H7 (cell line): Measurements from ENCODE around the gene STIMATE. TPM values are rescaled to one million over a fixed set of nuclear protein-coding genes. Genes with fewer than 3 reads are reported as not detected.
A peak's percentile ranks its signal among the peaks of the same experiment; 100 is the strongest.

ENCODE experiments used
- DNase-seq: peaks from one replicate; pipeline ENCODE4 v3.0.0; 2012
- H3K27me3 ChIP-seq: 2 replicates; pipeline ENCODE4 v1.6.0; 2011; ENCODE audit warnings: mild to moderate bottlenecking, low read length; ENCODE audit not compliant: control insufficient read depth, insufficient read depth
- H3K36me3 ChIP-seq: replicated peaks from 2 replicates; pipeline ENCODE4 v1.5.1; 2011; ENCODE audit warnings: low read length; ENCODE audit not compliant: control insufficient read depth, insufficient read depth
- H3K4me3 ChIP-seq: 2 replicates; pipeline ENCODE4 v1.5.1; 2011; ENCODE audit warnings: low read depth, mild to moderate bottlenecking, control low read depth, low read length, moderate library complexity; ENCODE audit not compliant: insufficient read depth
- total RNA-seq: library from RNA; depleted of rRNA; stranded (reverse); fragments of >200 nt; shearing (Covaris generic); gene quantifications from 2 replicates; pipeline ENCODE4 v1.2.3, GENCODE V29; 2014

STIMATE gene
- total RNA-seq, 1 experiment from 2014 or later = 10.9 TPM

DNA sequence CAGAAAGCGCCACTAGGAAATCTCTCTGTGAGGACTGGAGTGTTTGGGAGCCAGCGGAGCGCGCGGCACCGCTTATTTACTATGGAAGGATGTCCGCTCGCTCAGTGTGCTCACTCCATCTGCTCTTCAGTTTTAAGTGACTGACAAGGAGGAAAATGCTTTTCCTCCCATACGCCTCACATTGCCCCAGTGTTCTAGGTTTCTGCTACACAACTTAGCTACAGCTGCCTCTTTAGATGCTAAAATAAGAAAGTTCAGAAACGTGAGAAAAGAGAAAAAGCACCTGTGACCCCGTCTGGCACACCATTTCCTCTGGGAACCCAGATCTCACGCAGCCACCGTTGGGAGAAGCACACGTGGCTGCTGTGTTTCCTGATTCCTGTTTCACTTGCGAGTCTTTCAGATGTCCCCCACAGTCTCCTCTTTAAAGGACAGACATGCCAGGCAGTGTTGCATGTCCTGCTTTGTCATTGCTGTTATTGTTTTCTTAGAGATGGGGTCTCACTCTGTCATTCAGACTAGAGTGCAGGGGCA, 50.8 kb downstream of the STIMATE start:
- H3K27me3 ChIP-seq = no peaks in the 10 kb centered on the region
- no peak for DNase-seq
- H3K36me3 ChIP-seq = peaks cover 13% of the 10 kb centered on the region
- no peak overlapping the region for H3K4me3 ChIP-seq

DNA sequence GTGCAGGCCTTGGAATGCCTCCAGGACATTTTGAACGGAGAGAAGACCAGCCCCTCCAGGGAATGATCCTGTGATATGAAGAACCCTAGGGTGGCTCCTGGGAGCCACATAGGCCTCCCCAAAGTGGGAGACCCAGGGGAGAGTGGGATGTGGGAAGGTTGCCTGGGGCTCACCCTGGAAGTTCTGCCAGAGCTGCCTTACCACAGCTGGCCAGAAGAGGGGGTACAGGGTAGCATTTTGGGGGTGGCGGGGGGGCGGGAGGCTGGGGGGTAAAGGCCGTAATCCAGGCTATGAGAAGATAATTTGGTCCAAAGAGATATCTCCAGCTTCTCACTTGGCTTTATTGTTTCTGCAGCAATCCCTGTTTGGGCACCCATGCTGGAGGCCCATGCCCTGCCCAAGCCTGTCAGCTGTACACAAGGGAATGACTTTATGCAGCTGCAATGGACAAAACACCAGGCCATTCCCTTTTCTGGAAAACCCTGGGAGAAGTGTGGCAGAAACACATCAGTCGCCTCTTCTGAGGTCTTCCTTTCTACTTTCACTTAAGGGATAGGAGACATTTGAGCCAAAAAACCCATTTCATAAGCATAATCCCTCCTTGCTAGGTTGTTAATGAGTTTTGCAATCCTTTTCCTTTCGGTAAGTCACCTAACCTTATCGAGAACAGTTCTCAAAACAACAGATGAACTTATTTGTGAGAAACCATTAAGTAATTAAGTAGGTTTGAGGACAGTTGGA, 51.5 kb downstream of the STIMATE start:
- H3K36me3 ChIP-seq = peaks cover 13% of the 10 kb centered on the region
- no peak overlapping the region for H3K4me3 ChIP-seq
- H3K27me3 ChIP-seq = no peaks in the 10 kb centered on the region
- peak; percentile 82 for DNase-seq

- Histone ChIP-seq H3K4me3 (no peak overlapping the region), H3K27me3 (no peaks in the 10 kb centered on the region), H3K36me3 (peaks cover 13% of the 10 kb centered on the region)
- DNase-seq = no peak
Observed at GRCh38 chr3:52845157-52845556, 52.2 kb downstream of the STIMATE start.

DNA sequence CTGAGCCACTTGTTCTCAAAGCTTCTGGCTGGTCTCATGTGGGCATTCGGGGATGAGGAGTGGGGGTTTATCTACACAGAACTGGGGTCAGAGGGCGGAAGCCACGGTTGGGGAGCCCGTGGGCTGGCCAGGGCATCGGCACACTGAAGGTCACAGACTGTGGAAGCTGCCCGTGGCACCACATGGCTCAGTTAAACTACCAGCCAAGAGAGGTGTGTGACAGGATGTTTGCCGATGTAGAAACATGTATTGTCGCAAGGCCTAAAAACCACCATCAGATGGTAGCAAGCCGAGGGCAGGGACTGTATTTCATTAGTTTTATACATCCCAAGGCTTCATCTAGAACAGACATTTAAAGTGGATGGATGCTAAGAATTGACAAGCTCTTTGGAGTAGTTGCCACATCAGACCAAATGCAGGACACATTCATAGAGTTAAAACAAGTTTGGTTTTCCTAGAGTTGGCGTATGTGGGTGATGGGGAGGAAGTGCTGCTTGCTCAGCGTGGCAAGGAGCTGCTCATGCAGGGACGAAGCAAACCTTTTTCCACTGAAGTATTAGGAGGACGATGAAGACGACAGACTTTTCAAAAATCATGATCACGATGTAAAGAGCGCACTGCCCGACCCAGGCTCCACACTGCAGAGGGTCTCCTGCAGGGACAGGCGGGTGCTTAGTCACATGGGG, 52.9 kb downstream of the STIMATE start:
- Histone ChIP-seq H3K27me3 (no peaks in the 10 kb centered on the region), H3K36me3 (peaks cover 13% of the 10 kb centered on the region), H3K4me3 (no peak overlapping the region)
- DNase-seq = no peak

- DNase-seq = no peak
- Histone ChIP-seq H3K36me3 (peaks cover 9% of the 10 kb centered on the region), H3K27me3 (no peaks in the 10 kb centered on the region)
Observed at GRCh38 chr3:52843881-52844280, 53.5 kb downstream of the STIMATE start.

GRCh38 chr3:52843108-52843865, 54.1 kb downstream of the STIMATE start:
- Histone ChIP-seq H3K36me3 (peaks cover 6% of the 10 kb centered on the region), H3K4me3 (no peak overlapping the region), H3K27me3 (no peaks in the 10 kb centered on the region)
- DNase-seq = no peak

More at GRCh38 chr3:52843881-52844280, 53.5 kb downstream of the STIMATE start:
- H3K4me3 ChIP-seq = no peak overlapping the region

DNA sequence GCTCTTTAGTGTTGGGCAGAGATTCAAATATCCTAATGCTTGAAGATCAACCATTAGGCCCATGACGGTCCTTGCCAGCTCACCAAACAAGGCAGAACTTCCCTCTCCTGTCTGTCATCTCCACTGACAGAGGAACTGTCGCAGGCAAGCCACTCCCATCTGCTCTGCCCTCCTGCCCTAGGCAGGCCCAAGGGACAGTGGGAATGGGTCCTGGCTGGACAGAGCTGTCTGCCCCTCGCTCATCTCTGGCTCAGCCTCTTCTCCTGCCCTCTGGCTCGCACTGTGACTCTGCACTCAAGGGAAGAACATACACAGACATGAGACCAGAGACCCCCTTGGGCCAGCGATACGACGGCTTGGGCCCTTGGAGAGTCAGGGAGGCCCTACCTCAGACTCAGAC, 54.9 kb downstream of the STIMATE start:
- H3K4me3 ChIP-seq = no peak overlapping the region
- no peak for DNase-seq

DNA sequence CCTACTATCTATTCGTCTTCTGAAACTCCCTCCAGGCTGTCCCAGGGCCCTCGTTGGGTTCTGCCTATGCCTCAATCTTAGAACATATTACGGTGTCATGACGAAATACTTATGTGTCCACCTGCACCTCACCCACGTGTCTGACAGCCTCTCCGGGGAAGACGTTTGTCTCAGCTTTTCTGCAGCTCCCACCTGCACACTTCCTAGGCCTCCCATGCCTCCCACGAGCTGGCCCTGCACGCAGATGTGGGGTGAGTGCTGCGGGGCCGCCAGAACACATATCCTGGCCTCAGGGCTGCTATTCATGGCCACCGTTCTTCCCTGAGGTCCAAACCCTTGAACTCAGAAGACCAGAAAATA, 55.4 kb downstream of the STIMATE start:
- H3K27me3 ChIP-seq = no peaks in the 10 kb centered on the region
- H3K4me3 ChIP-seq = no peak overlapping the region
- H3K36me3 ChIP-seq = peaks cover 6% of the 10 kb centered on the region
- no peak for DNase-seq

More for the DNA sequence above, 54.9 kb downstream of the STIMATE start:
- H3K27me3 ChIP-seq = no peaks in the 10 kb centered on the region
- H3K36me3 ChIP-seq = peaks cover 6% of the 10 kb centered on the region

GRCh38 chr3:52841211-52841980, 56.0 kb downstream of the STIMATE start:
- Histone ChIP-seq H3K36me3 (peaks cover 6% of the 10 kb centered on the region), H3K4me3 (no peak overlapping the region), H3K27me3 (no peaks in the 10 kb centered on the region)
- no peak for DNase-seq

DNA sequence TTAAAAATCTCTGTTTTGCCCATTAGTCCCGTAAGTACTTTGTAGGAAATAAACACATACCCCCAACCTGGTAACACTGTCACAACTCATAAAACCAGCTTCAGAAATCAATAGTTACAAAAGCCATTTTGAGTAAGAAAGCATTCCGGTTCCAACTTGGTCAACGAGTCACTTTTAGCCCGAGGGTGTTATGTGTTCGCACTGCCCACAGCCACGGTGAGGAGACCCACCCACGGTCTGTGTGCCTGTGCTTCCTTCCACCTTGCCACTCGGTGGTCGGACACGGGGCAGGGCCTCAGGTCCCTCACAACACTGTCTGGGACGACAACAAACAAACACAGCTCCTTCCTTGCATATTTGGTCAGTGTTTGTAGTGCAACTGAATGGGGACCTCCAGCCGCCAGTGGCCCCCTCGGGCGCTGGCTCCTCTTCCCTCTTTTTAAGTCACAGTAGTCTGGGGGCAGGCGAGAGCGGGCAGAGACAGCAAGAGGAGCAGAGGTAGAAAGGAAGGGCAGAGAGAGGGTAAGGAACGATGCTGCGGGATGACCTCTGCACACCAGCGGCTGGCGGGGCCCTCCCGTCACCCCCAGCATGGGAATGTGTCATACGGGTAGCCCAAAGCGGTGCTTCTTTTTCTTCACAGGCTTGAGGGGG, 57.3 kb downstream of the STIMATE start:
- peaks cover 6% of the 10 kb centered on the region for H3K36me3 ChIP-seq
- no peaks in the 10 kb centered on the region for H3K27me3 ChIP-seq
- H3K4me3 ChIP-seq = no peak overlapping the region
- no peak for DNase-seq

GRCh38 chr3:52839268-52839575, 58.1 kb downstream of the STIMATE start:
- no peak for DNase-seq
- Histone ChIP-seq H3K4me3 (no peak overlapping the region), H3K27me3 (no peaks in the 10 kb centered on the region), H3K36me3 (peaks cover 6% of the 10 kb centered on the region)

DNA sequence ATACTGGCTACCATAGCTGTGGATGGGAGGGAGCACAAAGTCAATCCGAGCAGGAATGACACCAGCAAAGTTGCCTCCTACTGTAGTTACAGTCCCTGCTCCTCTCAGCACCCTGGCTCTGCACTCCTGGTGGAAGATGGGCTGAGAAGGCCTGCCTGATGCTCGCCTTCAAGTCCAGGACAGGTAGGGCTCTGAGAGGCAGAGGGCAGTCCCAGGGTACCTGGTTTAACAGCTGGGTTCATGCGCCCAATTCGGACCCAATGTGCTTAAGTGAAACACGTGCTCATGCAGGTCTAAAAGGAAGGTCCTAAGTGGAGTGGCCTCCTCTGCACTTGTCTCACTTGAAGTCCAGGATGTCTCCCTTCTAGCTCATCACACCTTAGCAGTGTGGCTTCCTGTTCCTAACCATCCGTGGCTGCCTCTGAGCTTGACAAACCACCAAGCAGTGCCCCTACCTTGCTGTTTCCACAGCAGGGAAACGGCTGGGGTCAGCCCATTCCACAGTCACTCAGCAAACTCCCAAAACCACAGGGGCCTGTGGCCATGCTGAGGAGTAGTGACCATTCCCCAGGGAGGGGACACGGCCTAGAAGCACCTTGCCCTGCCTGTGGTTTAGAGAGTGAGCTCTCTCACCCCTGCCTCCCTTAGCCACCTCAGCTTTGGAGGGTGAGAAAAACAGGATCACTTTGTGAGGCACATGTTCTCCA, 58.6 kb downstream of the STIMATE start:
- Histone ChIP-seq H3K36me3 (peaks cover 6% of the 10 kb centered on the region), H3K4me3 (no peak overlapping the region), H3K27me3 (no peaks in the 10 kb centered on the region)
- DNase-seq = no peak

- Histone ChIP-seq H3K27me3 (no peaks in the 10 kb centered on the region), H3K36me3 (peaks cover 4% of the 10 kb centered on the region), H3K4me3 (no peak overlapping the region)
- DNase-seq = no peak
Observed at GRCh38 chr3:52836986-52837385, 60.4 kb downstream of the STIMATE start.
